Mesenchymal stem cell (in vitro differentiated cells and primary cell): Measurements from ENCODE around the gene ADO. TPM values are rescaled to one million over a fixed set of nuclear protein-coding genes. Genes with fewer than 3 reads are reported as not detected.

Experiments
- DNase-seq: peaks from one replicate; pipeline ENCODE4 v3.0.0-alpha.2; 2013
- H2AFZ ChIP-seq: one replicate; pipeline ENCODE4 v1.6.1; 2013; ENCODE audit warnings: low read depth, mild to moderate bottlenecking, control low read depth, inconsistent platforms, low read length, moderate library complexity
- H2AK5ac ChIP-seq: 2 replicates; pipeline ENCODE4 v1.6.1; 2013; ENCODE audit warnings: low read length, moderate library complexity, mild to moderate bottlenecking, inconsistent platforms; ENCODE audit not compliant: severe bottlenecking
- H2BK120ac ChIP-seq: one replicate; pipeline ENCODE4 v1.6.1; 2013; ENCODE audit warnings: low read depth, mild to moderate bottlenecking, inconsistent platforms, low read length, moderate library complexity
- H2BK12ac ChIP-seq, 2 experiments: one replicate each; pipeline ENCODE4 v1.6.1; 2013; ENCODE audit warnings: inconsistent platforms in 2 of 2, low read length in 2 of 2, mild to moderate bottlenecking in 2 of 2, moderate library complexity in 2 of 2, control low read depth in 1 of 2
- H2BK15ac ChIP-seq: one replicate; pipeline ENCODE4 v1.6.1; 2013; ENCODE audit warnings: mild to moderate bottlenecking, low read depth, inconsistent platforms; ENCODE audit not compliant: poor library complexity, severe bottlenecking
- H2BK5ac ChIP-seq: 2 replicates; pipeline ENCODE4 v1.6.1; 2013; ENCODE audit warnings: low read depth, mild to moderate bottlenecking, low read length, control low read depth, inconsistent platforms; ENCODE audit not compliant: poor library complexity, severe bottlenecking
- H3K14ac ChIP-seq, 2 experiments: one replicate each; pipeline ENCODE4 v1.6.1; 2013; ENCODE audit warnings: inconsistent platforms in 2 of 2, low read length in 2 of 2, control low read depth in 1 of 2, mild to moderate bottlenecking in 1 of 2, moderate library complexity in 1 of 2
- H3K18ac ChIP-seq, 2 experiments: one replicate each; pipeline ENCODE4 v1.6.1; 2013; ENCODE audit warnings: inconsistent platforms in 2 of 2, low read length in 2 of 2, control low read depth in 1 of 2, low read depth in 1 of 2, mild to moderate bottlenecking in 1 of 2
- H3K23ac ChIP-seq, 2 experiments: one replicate each; pipeline ENCODE4 v1.6.1; 2013; ENCODE audit warnings: inconsistent platforms in 2 of 2, low read length in 2 of 2, mild to moderate bottlenecking in 2 of 2, moderate library complexity in 2 of 2, control low read depth in 1 of 2
- H3K27ac ChIP-seq: 2 replicates; pipeline ENCODE4 v1.5.1; 2013; ENCODE audit warnings: mild to moderate bottlenecking, moderate library complexity, low read length, control low read depth, inconsistent platforms; ENCODE audit not compliant: poor library complexity, severe bottlenecking
- H3K27me3 ChIP-seq, 2 experiments: 2 replicates each; pipeline versions ENCODE4 v1.6.1 to v1.7.0; 2013; ENCODE audit warnings: low read length in 2 of 2, mild to moderate bottlenecking in 2 of 2, moderate library complexity in 2 of 2, control low read depth in 1 of 2, inconsistent platforms in 1 of 2; ENCODE audit not compliant: control insufficient read depth in 1 of 2, insufficient read depth in 1 of 2
- H3K36me3 ChIP-seq, 2 experiments: 2 replicates each; pipeline versions ENCODE4 v1.6.1 to v1.7.0; 2013; ENCODE audit warnings: low read length in 2 of 2, control low read depth in 1 of 2, inconsistent platforms in 1 of 2, low read depth in 1 of 2, mild to moderate bottlenecking in 1 of 2; ENCODE audit not compliant: insufficient read depth in 2 of 2, control insufficient read depth in 1 of 2
- H3K4ac ChIP-seq, 2 experiments: one replicate each; pipeline ENCODE4 v1.6.1; 2013; ENCODE audit warnings: inconsistent platforms in 2 of 2, low read length in 2 of 2, mild to moderate bottlenecking in 2 of 2, moderate library complexity in 2 of 2, control low read depth in 1 of 2, low read depth in 1 of 2
- H3K4me1 ChIP-seq: 2 replicates; pipeline ENCODE4 v1.6.1; 2013; ENCODE audit warnings: low read depth, low read length, control low read depth; ENCODE audit not compliant: control insufficient read depth, insufficient read depth
- H3K4me2 ChIP-seq: 2 replicates; pipeline ENCODE4 v1.6.1; 2013; ENCODE audit warnings: low read length, mild to moderate bottlenecking, inconsistent platforms; ENCODE audit not compliant: poor library complexity, severe bottlenecking
- H3K4me3 ChIP-seq, 2 experiments: 2 replicates each; pipeline versions ENCODE4 v1.5.1 to v1.7.0; 2013; ENCODE audit warnings: low read length in 2 of 2, mild to moderate bottlenecking in 2 of 2, control low read depth in 1 of 2, low read depth in 1 of 2; ENCODE audit not compliant: insufficient read depth in 1 of 2
- H3K79me1 ChIP-seq: replicated peaks from 2 replicates; pipeline ENCODE4 v1.6.1; 2013; ENCODE audit warnings: mild to moderate bottlenecking, control low read depth, low read length, inconsistent platforms; ENCODE audit not compliant: poor library complexity, severe bottlenecking
- H3K9ac ChIP-seq: 2 replicates; pipeline ENCODE4 v1.7.0; 2013; ENCODE audit warnings: mild to moderate bottlenecking, low read length, moderate library complexity
- H3K9me3 ChIP-seq: 2 replicates; pipeline ENCODE4 v1.7.0; 2013; ENCODE audit warnings: mild to moderate bottlenecking, low read length; ENCODE audit not compliant: control insufficient read depth
- H4K8ac ChIP-seq: one replicate; pipeline ENCODE4 v1.6.1; 2013; ENCODE audit warnings: inconsistent platforms, mild to moderate bottlenecking, low read length, moderate library complexity
- H4K91ac ChIP-seq: one replicate; pipeline ENCODE4 v1.6.1; 2013; ENCODE audit warnings: mild to moderate bottlenecking, low read length, inconsistent platforms
- WGBS: methylation state at CpG from one replicate; pipeline ENCODE4 v1.1.7; 2013; ENCODE audit warnings: mixed read lengths; 5-methylcytosine and 5-hydroxymethylcytosine counted together
- polyA plus RNA-seq, 2 experiments: library from polyadenylated mRNA; stranded (reverse); fragments of 200-250 nt; gene quantifications; one replicate each; pipeline ENCODE4 v1.2.3, GENCODE V29; 2013

ADO gene
- 15.1 TPM for polyA plus RNA-seq (2013, experiment 1 of 2)
- 15.6 TPM for polyA plus RNA-seq (2013, experiment 2 of 2)

DNA sequence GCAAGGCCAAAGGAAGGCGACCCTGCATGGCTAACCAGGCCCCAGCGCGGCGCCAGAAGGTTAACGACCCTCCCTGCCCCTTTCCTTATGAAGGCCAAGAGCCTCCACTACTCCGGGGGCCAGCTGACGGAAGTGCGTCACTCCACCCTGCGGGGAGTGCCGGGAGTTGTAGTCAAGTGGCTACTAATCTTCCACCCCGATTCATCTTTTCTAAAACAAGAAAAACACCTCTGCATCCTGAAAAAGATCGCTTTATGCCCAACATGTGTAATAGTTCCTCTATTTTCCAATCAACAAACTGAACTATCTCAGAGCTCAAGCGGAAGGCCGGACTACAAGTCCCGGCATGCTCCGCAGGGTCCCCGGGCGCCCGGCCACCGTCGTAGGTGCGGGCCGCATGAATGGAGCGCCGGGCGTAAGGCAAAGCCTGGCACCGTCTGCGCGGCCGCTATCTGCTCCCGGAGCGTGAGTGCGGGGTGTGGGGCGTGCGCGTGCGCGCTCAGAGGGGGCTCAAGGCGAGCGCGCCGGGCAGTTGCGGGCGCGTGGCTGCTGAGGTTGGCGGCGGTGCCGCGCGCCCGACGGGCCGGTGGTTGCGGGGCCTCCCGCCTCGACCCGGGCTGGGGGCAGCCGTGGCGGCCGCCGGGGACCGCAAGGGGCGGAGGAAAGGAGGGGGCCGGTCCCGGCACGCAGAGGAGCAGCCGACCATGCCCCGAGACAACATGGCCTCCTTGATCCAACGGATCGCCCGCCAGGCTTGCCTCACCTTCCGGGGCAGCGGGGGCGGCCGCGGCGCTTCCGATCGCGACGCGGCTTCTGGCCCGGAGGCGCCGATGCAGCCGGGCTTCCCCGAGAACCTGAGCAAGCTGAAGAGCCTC is at the start of gene ADO:
Gene ADO (plus strand): TSS at position 365 of the 875 bp plus-strand sequence. CDS start 340 bp downstream, at position 705.
- peak within 1 kb of the TSS; percentile 97 for H2AFZ ChIP-seq
- H3K9me3 ChIP-seq, result no peaks in the 10 kb centered on the region
- peak within 1 kb of the TSS; percentile 92 to 97 for H3K4me3 ChIP-seq
- H3K9ac ChIP-seq, result peak within 1 kb of the TSS; percentile 96
- under 1% methylated on average over 78 of the region's 87 CpGs for WGBS
- peak within 1 kb of the TSS in 1 of 2 experiments; percentile 77 for H3K23ac ChIP-seq
- peak within 1 kb of the TSS; percentile 94 for H4K91ac ChIP-seq
- peak within 1 kb of the TSS in 1 of 2 experiments; percentile 47 for H2BK12ac ChIP-seq
- H3K36me3 ChIP-seq, result peaks cover 6 to 19% of the 10 kb centered on the region in 2 experiments
- peak within 1 kb of the TSS; percentile 97 for H3K4me2 ChIP-seq
- H2BK5ac ChIP-seq, result peak within 1 kb of the TSS; percentile 93
- peak within 1 kb of the TSS; percentile 94 for H2BK120ac ChIP-seq
- H4K8ac ChIP-seq, result peak within 1 kb of the TSS; percentile 99
- peak within 1 kb of the TSS; percentile 71 for H2AK5ac ChIP-seq
- peak within 1 kb of the TSS; percentile 97 for H3K27ac ChIP-seq
- H3K27me3 ChIP-seq, result peaks cover 0 to 4% of the 10 kb centered on the region in 2 experiments
- peaks cover 8% of the 10 kb centered on the region for H3K79me1 ChIP-seq
- H3K14ac ChIP-seq, result peak within 1 kb of the TSS in 1 of 2 experiments; percentile 94
- H3K4ac ChIP-seq, result peak within 1 kb of the TSS; percentile 95 to 99
- H3K4me1 ChIP-seq, result peaks cover 5% of the 10 kb centered on the region
- H2BK15ac ChIP-seq, result peak within 1 kb of the TSS; percentile 60
- peak within 1 kb of the TSS; percentile 98 to 99 for H3K18ac ChIP-seq
- peak; percentile 90 for DNase-seq

DNA sequence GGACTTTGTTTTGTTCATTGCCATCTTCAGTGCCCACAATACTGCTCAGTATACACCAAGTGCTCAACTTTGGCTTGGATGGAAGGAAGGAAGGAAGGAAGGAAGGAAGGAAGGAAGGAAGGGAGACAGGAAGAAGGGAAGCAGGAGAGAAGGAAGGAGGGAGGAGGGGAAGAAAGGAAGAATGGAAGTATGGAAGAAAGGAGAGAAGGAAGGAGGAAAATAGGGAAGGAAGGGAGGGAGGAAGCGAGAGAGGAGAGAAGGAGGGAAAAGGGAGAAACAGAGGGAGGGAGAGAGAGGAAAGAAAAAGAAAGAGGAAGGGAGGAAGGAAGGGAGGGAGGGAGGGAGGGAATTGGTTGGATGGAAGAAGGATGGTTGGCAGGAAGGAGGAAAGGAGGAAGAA is 49.6 kb upstream of the ADO start:
- Histone ChIP-seq H2BK15ac (no peak overlapping the region), H3K18ac (no peak overlapping the region), H3K79me1 (no peaks in the 10 kb centered on the region), H3K9ac (no peak overlapping the region), H4K91ac (no peak overlapping the region), H4K8ac (no peak overlapping the region), H2AFZ (no peak overlapping the region), H2BK5ac (no peak overlapping the region), H2BK12ac (no peak overlapping the region), H3K27me3 (no peaks in the 10 kb centered on the region), H3K9me3 (no peaks in the 10 kb centered on the region), H3K23ac (no peak overlapping the region), H3K27ac (no peak overlapping the region), H3K4me1 (no peaks in the 10 kb centered on the region), H2AK5ac (no peak overlapping the region), H3K4me2 (no peak overlapping the region), H2BK120ac (no peak overlapping the region), H3K36me3 (no peaks in the 10 kb centered on the region), H3K14ac (no peak overlapping the region), H3K4me3 (no peak overlapping the region), H3K4ac (no peak overlapping the region)
- DNase-seq, result no peak
- WGBS, result 94% methylated on average over 1 of the region's 1 CpG

DNA sequence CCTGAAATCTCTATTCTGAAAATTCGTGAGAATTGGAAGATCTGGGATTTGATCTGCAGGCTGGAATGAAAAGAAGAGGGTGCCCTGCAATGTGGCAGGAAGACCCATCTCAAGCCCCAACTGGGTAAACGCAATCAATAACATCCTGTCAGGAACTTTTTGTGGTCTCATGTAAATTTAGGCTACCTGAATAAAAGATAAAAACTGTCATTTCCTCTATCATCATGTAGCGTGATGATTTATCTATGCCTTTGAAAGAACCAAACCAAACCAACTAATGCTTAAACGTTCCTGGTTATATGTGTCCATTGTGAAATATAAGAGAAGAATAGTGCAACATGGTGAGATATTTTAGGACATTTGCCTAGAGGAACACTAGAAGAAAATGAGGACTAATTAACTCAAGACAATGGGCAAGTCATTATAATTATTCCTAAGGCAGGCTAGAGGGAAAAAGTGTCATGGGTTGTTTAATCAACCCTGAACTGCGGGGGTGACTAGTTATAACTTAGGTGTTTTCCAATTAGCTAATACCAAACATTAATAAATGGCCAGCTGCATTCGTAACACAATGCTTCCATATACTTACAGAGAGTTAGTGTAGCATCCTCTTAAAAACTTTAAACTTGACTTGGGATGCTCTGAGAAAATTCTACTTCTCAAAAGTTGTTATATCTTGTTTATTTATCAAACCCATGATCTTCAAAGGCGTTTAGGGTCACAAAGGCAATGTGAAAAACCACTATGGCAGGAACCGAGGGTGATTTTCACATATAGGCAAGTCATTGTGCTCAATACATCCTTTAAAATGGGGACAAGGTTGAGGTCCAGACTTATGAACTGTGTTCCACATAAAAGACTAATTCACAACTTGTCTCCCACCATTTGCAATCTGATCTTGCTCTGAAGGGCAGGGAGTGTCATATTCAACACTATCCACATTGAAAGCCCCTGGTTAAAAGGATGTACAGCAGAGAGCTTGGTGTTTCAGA is 48.6 kb upstream of the ADO start:
- no peaks in the 10 kb centered on the region for H3K27me3 ChIP-seq
- 68% methylated on average over 3 of the region's 8 CpGs for WGBS
- no peak overlapping the region for H2BK120ac ChIP-seq

More for the DNA sequence above, 48.6 kb upstream of the ADO start:
- Histone ChIP-seq H2AK5ac (no peak overlapping the region), H3K79me1 (no peaks in the 10 kb centered on the region), H2AFZ (no peak overlapping the region), H2BK5ac (no peak overlapping the region), H4K91ac (no peak overlapping the region), H3K36me3 (no peaks in the 10 kb centered on the region), H3K4me2 (no peak overlapping the region), H3K4me3 (no peak overlapping the region), H2BK15ac (peak overlapping the region; percentile 26), H4K8ac (no peak overlapping the region), H3K9ac (no peak overlapping the region), H3K23ac (no peak overlapping the region), H3K18ac (no peak overlapping the region), H2BK12ac (no peak overlapping the region), H3K4ac (no peak overlapping the region), H3K9me3 (no peaks in the 10 kb centered on the region), H3K4me1 (no peaks in the 10 kb centered on the region), H3K14ac (no peak overlapping the region), H3K27ac (no peak overlapping the region)
- no peak for DNase-seq
